ENCODE measurements around the gene PARD3B. TPM values are rescaled to one million over a fixed set of nuclear protein-coding genes. Genes with fewer than 3 reads are reported as not detected.

Gene PARD3B
- polyA plus RNA-seq, 3 donors, result not detected

- H3K27me3 Mint-ChIP-seq (ENCODE audit: low read depth in 3 of 3), result peaks cover 2 to 9% (median 9%) of the 10 kb centered on the region in 3 donors
- no peak overlapping the region for H3K4me3 Mint-ChIP-seq
- Histone ChIP-seq H3K27me3 (ENCODE audit: control insufficient read depth in 2 of 2, insufficient read depth in 2 of 2, low read length in 2 of 2) (no peaks in the 10 kb centered on the region), H3K4me3 (replicated peaks in 1 of 3; ENCODE audit: low read depth in 2 of 3, low read length in 3 of 3) (no peak overlapping the region), H3K9me3 (replicated peaks in 1 of 2; ENCODE audit: control insufficient read depth in 1 of 2, insufficient read depth in 1 of 2, low read length in 2 of 2) (no peaks in the 10 kb centered on the region), H2AFZ (ENCODE audit: insufficient read depth, low read depth, low read length, poor library complexity, severe bottlenecking) (no peak overlapping the region), H3K36me3 (replicated peaks in 1 of 2; ENCODE audit: control insufficient read depth in 1 of 2, insufficient read depth in 2 of 2, low read length in 2 of 2) (no peaks in the 10 kb centered on the region), H3K9ac (ENCODE audit: insufficient read depth, low read length, poor library complexity, severe bottlenecking) (no peak overlapping the region), H3K4me1 (ENCODE audit: control insufficient read depth in 1 of 2, insufficient read depth in 2 of 2, low read length in 2 of 2) (no peaks in the 10 kb centered on the region), H3K4me2 (replicated peaks; ENCODE audit: extremely low read depth, low read length, poor library complexity, severe bottlenecking) (no peak overlapping the region), H4K20me1 (ENCODE audit: insufficient read depth, low read length) (no peaks in the 10 kb centered on the region), H3K79me2 (ENCODE audit: insufficient read depth, low read length) (no peaks in the 10 kb centered on the region), H3K27ac (ENCODE audit: low read depth in 1 of 2, low read length in 2 of 2) (no peak overlapping the region)
- no peak overlapping the region for H3K27ac Mint-ChIP-seq
- peaks cover 11% of the 10 kb centered on the region for H3K4me1 Mint-ChIP-seq
- no peak for TF ChIP-seq CTCF (IDR thresholded peaks at IDR 0.05)
- intact Hi-C loops (cut with micrococcal nuclease), result no loop called here
- H3K9me3 Mint-ChIP-seq, result no peaks in the 10 kb centered on the region
- no peaks in the 10 kb centered on the region for H3K36me3 Mint-ChIP-seq
- DNase-seq, result no peak
- no CpG with 5 or more reads among the region's 2 CpGs for WGBS (ENCODE audit: insufficient coverage)
These were observed 985.8 kb downstream of the PARD3B start for GRCh38 chr2:205531072-205531471.

GRCh38 chr2:205531489-205532148, 986.3 kb downstream of the PARD3B start:
- Mint-ChIP-seq H3K4me1 (peaks cover 11% of the 10 kb centered on the region), H3K27me3 (ENCODE audit: low read depth in 3 of 3) (peaks cover 2 to 13% (median 9%) of the 10 kb centered on the region in 3 donors), H3K4me3 (no peak overlapping the region)

More at GRCh38 chr2:205531489-205532148, 986.3 kb downstream of the PARD3B start:
- H3K4me2 ChIP-seq (replicated peaks; ENCODE audit: extremely low read depth, low read length, poor library complexity, severe bottlenecking), result no peak overlapping the region
- 87% methylated on average over 4 of the region's 9 CpGs for WGBS (ENCODE audit: insufficient coverage)
- no peak overlapping the region for H3K9ac ChIP-seq (ENCODE audit: insufficient read depth, low read length, poor library complexity, severe bottlenecking)
- intact Hi-C loops (cut with micrococcal nuclease), result no loop called here
- H3K27ac ChIP-seq (ENCODE audit: low read depth in 1 of 2, low read length in 2 of 2), result no peak overlapping the region
- Mint-ChIP-seq H3K9me3 (no peaks in the 10 kb centered on the region), H3K27ac (no peak overlapping the region), H3K36me3 (no peaks in the 10 kb centered on the region)
- no peaks in the 10 kb centered on the region for H4K20me1 ChIP-seq (ENCODE audit: insufficient read depth, low read length)
- H3K36me3 ChIP-seq (replicated peaks in 1 of 2; ENCODE audit: control insufficient read depth in 1 of 2, insufficient read depth in 2 of 2, low read length in 2 of 2), result no peaks in the 10 kb centered on the region
- DNase-seq, result no peak
- no peak for TF ChIP-seq CTCF (IDR thresholded peaks at IDR 0.05)
- no peaks in the 10 kb centered on the region for H3K4me1 ChIP-seq (ENCODE audit: control insufficient read depth in 1 of 2, insufficient read depth in 2 of 2, low read length in 2 of 2)
- H2AFZ ChIP-seq (ENCODE audit: insufficient read depth, low read depth, low read length, poor library complexity, severe bottlenecking), result no peak overlapping the region
- no peak overlapping the region for H3K4me3 ChIP-seq (replicated peaks in 1 of 3; ENCODE audit: low read depth in 2 of 3, low read length in 3 of 3)
- no peaks in the 10 kb centered on the region for H3K27me3 ChIP-seq (ENCODE audit: control insufficient read depth in 2 of 2, insufficient read depth in 2 of 2, low read length in 2 of 2)
- no peaks in the 10 kb centered on the region for H3K79me2 ChIP-seq (ENCODE audit: insufficient read depth, low read length)
- H3K9me3 ChIP-seq (replicated peaks in 1 of 2; ENCODE audit: control insufficient read depth in 1 of 2, insufficient read depth in 1 of 2, low read length in 2 of 2), result no peaks in the 10 kb centered on the region

Measured in CD14-positive monocyte (primary cell).